HEK293 (cell line): Measurements from ENCODE around the gene CCDC85A.

ENCODE experiments used
- CTCF ChIA-PET: fragments of 350-600 bp; formaldehyde crosslinking; extraction: SDS; loops from one replicate; lab custom pipeline; 2021; ENCODE audit warnings: antibody characterized with exemption; lab: Yijun Ruan, JAX
- POLR2A ChIA-PET: fragments of 300-600 bp; formaldehyde crosslinking; extraction: SDS; loops from one replicate; lab custom pipeline; 2020; ENCODE audit warnings: antibody characterized with exemption, inconsistent platforms; lab: Yijun Ruan, JAX
- H3K27ac ChIP-seq: fragments of 200-500 bp; sonication (Bioruptor generic); 2 replicates; pipeline ENCODE4 v1.5.1; 2014; ENCODE audit warnings: low read depth, low read length, control low read depth, inconsistent platforms; ENCODE audit errors: extremely low read depth
- H3K36me3 ChIP-seq, 2 experiments: fragments of 200-500 bp in 1 of 2; sonication (Bioruptor generic) in 1 of 2; 1 replicate in 1 of 2; 2 replicates in 1 of 2; pipeline ENCODE4 v1.5.1; 2014 to 2017; ENCODE audit warnings: inconsistent platforms in 2 of 2, low read length in 2 of 2; ENCODE audit not compliant: control insufficient read depth in 2 of 2, insufficient read depth in 1 of 2
- H3K4me1 ChIP-seq: fragments of 200-500 bp; sonication (Bioruptor generic); 2 replicates; pipeline ENCODE4 v1.5.1; 2014; ENCODE audit warnings: mild to moderate bottlenecking, low read length, inconsistent platforms; ENCODE audit not compliant: control insufficient read depth, insufficient read depth
- H3K4me3 ChIP-seq: 2 replicates; pipeline ENCODE4 v1.5.1; 2011; ENCODE audit warnings: low read depth, mild to moderate bottlenecking, control low read depth, low read length, moderate library complexity
- H3K9me3 ChIP-seq: fragments of 200-500 bp; sonication (Bioruptor generic); 2 replicates; pipeline ENCODE4 v1.5.1; 2014; ENCODE audit warnings: low read depth, low read length, inconsistent platforms; ENCODE audit not compliant: control insufficient read depth, insufficient read depth
- GFI1B ChIP-seq: fragments of 450-650 bp; formaldehyde crosslinking; IDR thresholded peaks from 2 replicates; pipeline ENCODE4 v1.5.1; 2016; ENCODE audit warnings: missing biosample characterization, missing genetic modification characterization
- KLF7 ChIP-seq: fragments of 450-650 bp; formaldehyde crosslinking; IDR thresholded peaks from 2 replicates; pipeline ENCODE4 v1.5.1; 2016; ENCODE audit warnings: missing biosample characterization, missing genetic modification characterization, borderline replicate concordance
- MEIS1 ChIP-seq: sonication (generic); formaldehyde crosslinking; IDR thresholded peaks from 2 replicates; pipeline ENCODE4 v1.8.1; 2022; ENCODE audit warnings: missing genetic modification reagents, mild to moderate bottlenecking, borderline replicate concordance
- MYNN ChIP-seq: fragments of 450-650 bp; formaldehyde crosslinking; IDR thresholded peaks from 2 replicates; pipeline ENCODE4 v1.5.1; 2016; ENCODE audit warnings: missing biosample characterization, missing genetic modification characterization, borderline replicate concordance
- OSR2 ChIP-seq: fragments of 450-650 bp; formaldehyde crosslinking; IDR thresholded peaks from 2 replicates; pipeline ENCODE4 v1.5.1; 2016; ENCODE audit warnings: missing biosample characterization, missing genetic modification characterization
- YY2 ChIP-seq: fragments of 450-650 bp; formaldehyde crosslinking; IDR thresholded peaks from 2 replicates; pipeline ENCODE4 v1.5.1; 2016; ENCODE audit warnings: missing biosample characterization, missing genetic modification characterization
- ZBTB7A ChIP-seq: fragments of 450-650 bp; formaldehyde crosslinking; IDR thresholded peaks from 2 replicates; pipeline ENCODE4 v1.5.1; 2016; ENCODE audit warnings: low read depth, missing biosample characterization, missing genetic modification characterization
- ZNF155 ChIP-seq: fragments of 450-650 bp; formaldehyde crosslinking; IDR thresholded peaks from 2 replicates; pipeline ENCODE4 v1.5.1; 2016; ENCODE audit warnings: missing biosample characterization, missing genetic modification characterization
- ZNF266 ChIP-seq: fragments of 450-650 bp; formaldehyde crosslinking; IDR thresholded peaks from 2 replicates; pipeline ENCODE4 v1.5.1; 2016; ENCODE audit warnings: missing biosample characterization, missing genetic modification characterization, low read depth
- ZNF311 ChIP-seq: fragments of 450-650 bp; formaldehyde crosslinking; IDR thresholded peaks from 2 replicates; pipeline ENCODE4 v1.5.1; 2017; ENCODE audit warnings: missing biosample characterization, missing genetic modification characterization, borderline replicate concordance
- ZNF366 ChIP-seq: fragments of 450-650 bp; formaldehyde crosslinking; conservative IDR thresholded peaks from 2 replicates; pipeline ENCODE4 v1.5.1; 2016; ENCODE audit warnings: missing biosample characterization, missing genetic modification characterization
- ZNF544 ChIP-seq: fragments of 450-650 bp; formaldehyde crosslinking; IDR thresholded peaks from 2 replicates; pipeline ENCODE4 v1.5.0; 2017; ENCODE audit warnings: missing biosample characterization, missing genetic modification characterization
- ZNF623 ChIP-seq: fragments of 450-650 bp; formaldehyde crosslinking; IDR thresholded peaks from 2 replicates; pipeline ENCODE4 v1.5.1; 2016; ENCODE audit warnings: missing biosample characterization, missing genetic modification characterization
- ZNF707 ChIP-seq: fragments of 450-650 bp; formaldehyde crosslinking; IDR thresholded peaks from 2 replicates; pipeline ENCODE4 v1.5.1; 2016; ENCODE audit warnings: missing biosample characterization, missing genetic modification characterization
- TF ChIP-seq, protein P1 (sequence below): fragments of 450-650 bp; formaldehyde crosslinking; IDR thresholded peaks from 2 replicates; pipeline ENCODE4 v1.5.1; 2016; ENCODE audit warnings: missing biosample characterization, missing genetic modification characterization
- TF ChIP-seq, protein P2 (sequence below): fragments of 450-650 bp; formaldehyde crosslinking; IDR thresholded peaks from 2 replicates; pipeline ENCODE4 v1.5.1; 2016; ENCODE audit warnings: missing biosample characterization, missing genetic modification characterization, low read depth
- TF ChIP-seq, protein P3 (sequence below): fragments of 450-650 bp; formaldehyde crosslinking; IDR thresholded peaks from 2 replicates; pipeline ENCODE4 v1.5.1; 2016; ENCODE audit warnings: missing biosample characterization, missing genetic modification characterization
- TF ChIP-seq, protein P4 (sequence below): sonication (generic); formaldehyde crosslinking; IDR thresholded peaks from 2 replicates; pipeline ENCODE4 v1.8.1; 2022; ENCODE audit warnings: mild to moderate bottlenecking, moderate library complexity, missing genetic modification reagents
- TF ChIP-seq, protein P5 (sequence below): fragments of 450-650 bp; formaldehyde crosslinking; IDR thresholded peaks from 2 replicates; pipeline ENCODE4; 2016; ENCODE audit warnings: missing biosample characterization, missing genetic modification characterization
- TF ChIP-seq, protein P6 (sequence below): fragments of 450-650 bp; formaldehyde crosslinking; IDR thresholded peaks from 2 replicates; pipeline ENCODE4 v1.5.1; 2017; ENCODE audit warnings: missing biosample characterization, missing genetic modification characterization

CCDC85A gene

DNA sequence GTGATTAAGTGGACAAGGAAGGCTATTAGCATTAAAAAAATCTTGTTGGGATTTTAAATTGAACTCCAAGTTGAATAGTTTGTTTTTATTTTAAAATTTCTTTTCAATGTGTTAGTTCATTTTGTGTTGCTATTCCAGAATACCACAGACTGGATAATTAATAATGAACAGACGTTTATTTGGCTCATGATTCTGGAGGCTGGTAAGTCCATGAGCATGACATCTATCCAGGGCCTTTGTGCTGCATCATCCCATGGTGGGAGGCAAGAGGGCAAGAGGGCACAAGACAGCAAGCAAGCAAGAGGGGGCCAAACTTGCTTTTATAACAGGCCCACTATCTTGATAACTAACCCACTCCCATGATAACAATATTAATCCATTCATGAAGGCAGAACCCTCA lies 22.5 kb downstream of the CCDC85A start:
- H3K4me1 ChIP-seq, result no peaks in the 10 kb centered on the region; the same call in 1 of the 2 replicates
- no peak for TF ChIP-seq MEIS1 (CRISPR knock-in tag)
- TF ChIP-seq ZNF366 (tag by site-specific recombination), result no peak
- TF ChIP-seq GFI1B (tag by site-specific recombination), result no peak
- TF ChIP-seq, protein P1, sequence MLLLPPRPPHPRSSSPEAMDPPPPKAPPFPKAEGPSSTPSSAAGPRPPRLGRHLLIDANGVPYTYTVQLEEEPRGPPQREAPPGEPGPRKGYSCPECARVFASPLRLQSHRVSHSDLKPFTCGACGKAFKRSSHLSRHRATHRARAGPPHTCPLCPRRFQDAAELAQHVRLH, result no peak
- no peak for TF ChIP-seq ZNF155 (tag by site-specific recombination)
- TF ChIP-seq ZNF311 (tag by site-specific recombination), result no peak
- TF ChIP-seq, protein P2, sequence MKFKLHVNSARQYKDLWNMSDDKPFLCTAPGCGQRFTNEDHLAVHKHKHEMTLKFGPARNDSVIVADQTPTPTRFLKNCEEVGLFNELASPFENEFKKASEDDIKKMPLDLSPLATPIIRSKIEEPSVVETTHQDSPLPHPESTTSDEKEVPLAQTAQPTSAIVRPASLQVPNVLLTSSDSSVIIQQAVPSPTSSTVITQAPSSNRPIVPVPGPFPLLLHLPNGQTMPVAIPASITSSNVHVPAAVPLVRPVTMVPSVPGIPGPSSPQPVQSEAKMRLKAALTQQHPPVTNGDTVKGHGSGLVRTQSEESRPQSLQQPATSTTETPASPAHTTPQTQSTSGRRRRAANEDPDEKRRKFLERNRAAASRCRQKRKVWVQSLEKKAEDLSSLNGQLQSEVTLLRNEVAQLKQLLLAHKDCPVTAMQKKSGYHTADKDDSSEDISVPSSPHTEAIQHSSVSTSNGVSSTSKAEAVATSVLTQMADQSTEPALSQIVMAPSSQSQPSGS (tag by site-specific recombination), result no peak
- TF ChIP-seq, protein P3, sequence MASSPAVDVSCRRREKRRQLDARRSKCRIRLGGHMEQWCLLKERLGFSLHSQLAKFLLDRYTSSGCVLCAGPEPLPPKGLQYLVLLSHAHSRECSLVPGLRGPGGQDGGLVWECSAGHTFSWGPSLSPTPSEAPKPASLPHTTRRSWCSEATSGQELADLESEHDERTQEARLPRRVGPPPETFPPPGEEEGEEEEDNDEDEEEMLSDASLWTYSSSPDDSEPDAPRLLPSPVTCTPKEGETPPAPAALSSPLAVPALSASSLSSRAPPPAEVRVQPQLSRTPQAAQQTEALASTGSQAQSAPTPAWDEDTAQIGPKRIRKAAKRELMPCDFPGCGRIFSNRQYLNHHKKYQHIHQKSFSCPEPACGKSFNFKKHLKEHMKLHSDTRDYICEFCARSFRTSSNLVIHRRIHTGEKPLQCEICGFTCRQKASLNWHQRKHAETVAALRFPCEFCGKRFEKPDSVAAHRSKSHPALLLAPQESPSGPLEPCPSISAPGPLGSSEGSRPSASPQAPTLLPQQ (tag by site-specific recombination), result no peak
- no peak for TF ChIP-seq ZNF266 (tag by site-specific recombination)
- no peak for TF ChIP-seq OSR2 (tag by site-specific recombination)
- TF ChIP-seq KLF7, result no peak
- no peaks in the 10 kb centered on the region for H3K9me3 ChIP-seq
- no peak overlapping the region for H3K4me3 ChIP-seq
- ChIA-PET CTCF (interaction anchor here (1.1 kb wide), 1 partner anchor 543 kb away, joined by 3 read pairs; no protein-coding TSS in a partner anchor), POLR2A (no interaction called here)
- H3K36me3 ChIP-seq, result no peaks in the 10 kb centered on the region
- no peak overlapping the region for H3K27ac ChIP-seq

DNA sequence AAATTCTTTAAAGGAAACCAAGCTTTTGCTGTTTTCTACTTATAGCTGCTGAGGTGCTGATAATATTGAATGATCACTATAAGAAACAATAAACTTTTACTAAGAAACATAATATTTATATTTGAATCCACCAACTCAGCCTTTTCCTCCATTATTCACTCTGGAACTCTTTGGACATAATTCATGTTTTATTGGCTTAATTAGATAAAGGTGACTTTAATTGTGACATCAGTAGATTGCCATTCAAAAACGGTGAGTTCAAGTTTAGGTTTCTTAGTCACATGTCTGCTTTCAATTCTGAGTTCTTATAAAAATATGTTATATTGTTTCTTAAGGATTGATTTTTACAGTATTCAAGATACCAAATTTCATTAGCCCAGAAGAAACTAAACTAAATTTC lies 24.0 kb downstream of the CCDC85A start:
- H3K4me1 ChIP-seq, result no peaks in the 10 kb centered on the region
- no peaks in the 10 kb centered on the region for H3K36me3 ChIP-seq
- no peak for TF ChIP-seq ZBTB7A (tag by site-specific recombination)
- TF ChIP-seq MYNN, result no peak
- TF ChIP-seq, protein P4, sequence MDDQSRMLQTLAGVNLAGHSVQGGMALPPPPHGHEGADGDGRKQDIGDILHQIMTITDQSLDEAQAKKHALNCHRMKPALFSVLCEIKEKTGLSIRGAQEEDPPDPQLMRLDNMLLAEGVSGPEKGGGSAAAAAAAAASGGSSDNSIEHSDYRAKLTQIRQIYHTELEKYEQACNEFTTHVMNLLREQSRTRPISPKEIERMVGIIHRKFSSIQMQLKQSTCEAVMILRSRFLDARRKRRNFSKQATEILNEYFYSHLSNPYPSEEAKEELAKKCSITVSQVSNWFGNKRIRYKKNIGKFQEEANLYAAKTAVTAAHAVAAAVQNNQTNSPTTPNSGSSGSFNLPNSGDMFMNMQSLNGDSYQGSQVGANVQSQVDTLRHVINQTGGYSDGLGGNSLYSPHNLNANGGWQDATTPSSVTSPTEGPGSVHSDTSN, result no peak
- TF ChIP-seq, protein P5, sequence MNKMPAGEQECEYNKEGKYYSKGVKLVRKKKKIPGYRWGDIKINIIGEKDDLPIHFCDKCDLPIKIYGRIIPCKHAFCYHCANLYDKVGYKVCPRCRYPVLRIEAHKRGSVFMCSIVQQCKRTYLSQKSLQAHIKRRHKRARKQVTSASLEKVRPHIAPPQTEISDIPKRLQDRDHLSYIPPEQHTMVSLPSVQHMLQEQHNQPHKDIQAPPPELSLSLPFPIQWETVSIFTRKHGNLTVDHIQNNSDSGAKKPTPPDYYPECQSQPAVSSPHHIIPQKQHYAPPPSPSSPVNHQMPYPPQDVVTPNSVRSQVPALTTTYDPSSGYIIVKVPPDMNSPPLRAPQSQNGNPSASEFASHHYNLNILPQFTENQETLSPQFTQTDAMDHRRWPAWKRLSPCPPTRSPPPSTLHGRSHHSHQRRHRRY (tag by site-specific recombination), result no peak
- TF ChIP-seq YY2 (tag by site-specific recombination), result no peak
- TF ChIP-seq ZNF623, result no peak
- no peak overlapping the region for H3K4me3 ChIP-seq
- POLR2A ChIA-PET, result no interaction called here
- CTCF ChIA-PET, result no interaction called here
- H3K9me3 ChIP-seq, result no peaks in the 10 kb centered on the region
- no peak overlapping the region for H3K27ac ChIP-seq

DNA sequence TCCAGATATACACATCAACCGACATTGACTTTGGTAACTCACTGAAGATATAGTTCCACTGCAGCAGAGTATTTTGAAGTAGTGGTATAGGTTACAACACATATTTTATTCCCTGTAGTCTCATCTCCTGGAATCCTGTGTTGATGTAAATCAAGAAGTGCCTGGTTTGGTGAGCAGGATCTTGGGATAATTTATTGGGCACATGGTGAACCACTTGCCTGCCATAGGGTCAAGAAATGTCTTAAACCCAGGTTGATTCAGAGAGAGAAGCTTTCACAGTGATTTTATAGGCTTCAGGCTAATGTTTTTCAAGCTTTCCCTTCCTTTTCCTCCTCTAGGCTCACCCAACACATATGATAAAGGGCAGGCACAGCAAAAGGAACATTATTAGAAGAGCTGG lies 24.6 kb downstream of the CCDC85A start:
- H3K9me3 ChIP-seq, result no peaks in the 10 kb centered on the region
- no peaks in the 10 kb centered on the region for H3K36me3 ChIP-seq
- CTCF ChIA-PET, result no interaction called here
- POLR2A ChIA-PET, result no interaction called here
- TF ChIP-seq MEIS1 (CRISPR knock-in tag) (no peak), ZNF544 (no peak), ZNF707 (no peak)
- TF ChIP-seq, protein P6, sequence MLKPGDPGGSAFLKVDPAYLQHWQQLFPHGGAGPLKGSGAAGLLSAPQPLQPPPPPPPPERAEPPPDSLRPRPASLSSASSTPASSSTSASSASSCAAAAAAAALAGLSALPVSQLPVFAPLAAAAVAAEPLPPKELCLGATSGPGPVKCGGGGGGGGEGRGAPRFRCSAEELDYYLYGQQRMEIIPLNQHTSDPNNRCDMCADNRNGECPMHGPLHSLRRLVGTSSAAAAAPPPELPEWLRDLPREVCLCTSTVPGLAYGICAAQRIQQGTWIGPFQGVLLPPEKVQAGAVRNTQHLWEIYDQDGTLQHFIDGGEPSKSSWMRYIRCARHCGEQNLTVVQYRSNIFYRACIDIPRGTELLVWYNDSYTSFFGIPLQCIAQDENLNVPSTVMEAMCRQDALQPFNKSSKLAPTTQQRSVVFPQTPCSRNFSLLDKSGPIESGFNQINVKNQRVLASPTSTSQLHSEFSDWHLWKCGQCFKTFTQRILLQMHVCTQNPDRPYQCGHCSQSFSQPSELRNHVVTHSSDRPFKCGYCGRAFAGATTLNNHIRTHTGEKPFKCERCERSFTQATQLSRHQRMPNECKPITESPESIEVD (tag by site-specific recombination), result no peak
- no peaks in the 10 kb centered on the region for H3K4me1 ChIP-seq
- no peak overlapping the region for H3K4me3 ChIP-seq
- no peak overlapping the region for H3K27ac ChIP-seq
